Muscle of back (tissue), 11 donors: ENCODE results near the gene DPH1. TPM values are rescaled to one million over a fixed set of nuclear protein-coding genes. Genes with fewer than 3 reads are reported as not detected.
"Not testable (repeated sequence)": the region's sequence is repeated elsewhere in the genome, so short reads cannot be mapped to it uniquely, and the experiment has no call there.

Source experiments
- DNase-seq, 3 donors: peaks; one replicate each; pipeline versions ENCODE4 v3.0.0 to v3.0.0-alpha.2; 2013
- polyA plus RNA-seq, 10 donors: library from polyadenylated mRNA; unstranded; fragments of 120-200 nt; gene quantifications; one replicate each; pipeline ENCODE4 v1.2.1, GENCODE V29; 2013; ENCODE audit not compliant: insufficient read length in 10 of 10

The DPH1 gene
- polyA plus RNA-seq, 10 donors: 22.8 to 38.8 (median 26.5) TPM

DNA sequence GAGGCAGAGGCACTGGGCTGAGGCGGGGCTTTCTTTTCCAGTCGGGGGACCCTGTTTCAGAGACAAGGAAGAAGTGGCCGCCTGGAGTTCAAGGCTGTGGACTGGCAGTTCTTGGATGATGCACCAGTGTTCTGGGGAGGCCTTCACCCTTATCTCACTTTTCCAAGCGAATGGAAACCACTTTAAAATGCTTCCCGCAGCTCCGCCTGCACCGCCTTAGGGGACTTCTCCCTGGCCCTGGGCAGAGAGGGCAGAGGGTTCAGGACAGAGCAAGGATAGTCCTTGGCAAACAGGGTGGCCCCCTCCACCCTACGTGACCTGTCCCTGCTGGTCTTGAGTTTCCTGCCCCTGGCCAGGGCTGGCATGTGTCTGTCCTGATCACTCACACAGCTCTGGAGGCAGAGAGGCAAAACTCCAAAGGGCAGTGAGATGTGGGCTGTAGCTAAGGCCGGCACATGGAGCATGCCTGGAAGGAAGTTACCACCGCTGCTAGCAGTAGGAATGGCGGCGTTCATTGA is 25.5 kb upstream of the DPH1 start:
- DNase-seq: no peak

DNA sequence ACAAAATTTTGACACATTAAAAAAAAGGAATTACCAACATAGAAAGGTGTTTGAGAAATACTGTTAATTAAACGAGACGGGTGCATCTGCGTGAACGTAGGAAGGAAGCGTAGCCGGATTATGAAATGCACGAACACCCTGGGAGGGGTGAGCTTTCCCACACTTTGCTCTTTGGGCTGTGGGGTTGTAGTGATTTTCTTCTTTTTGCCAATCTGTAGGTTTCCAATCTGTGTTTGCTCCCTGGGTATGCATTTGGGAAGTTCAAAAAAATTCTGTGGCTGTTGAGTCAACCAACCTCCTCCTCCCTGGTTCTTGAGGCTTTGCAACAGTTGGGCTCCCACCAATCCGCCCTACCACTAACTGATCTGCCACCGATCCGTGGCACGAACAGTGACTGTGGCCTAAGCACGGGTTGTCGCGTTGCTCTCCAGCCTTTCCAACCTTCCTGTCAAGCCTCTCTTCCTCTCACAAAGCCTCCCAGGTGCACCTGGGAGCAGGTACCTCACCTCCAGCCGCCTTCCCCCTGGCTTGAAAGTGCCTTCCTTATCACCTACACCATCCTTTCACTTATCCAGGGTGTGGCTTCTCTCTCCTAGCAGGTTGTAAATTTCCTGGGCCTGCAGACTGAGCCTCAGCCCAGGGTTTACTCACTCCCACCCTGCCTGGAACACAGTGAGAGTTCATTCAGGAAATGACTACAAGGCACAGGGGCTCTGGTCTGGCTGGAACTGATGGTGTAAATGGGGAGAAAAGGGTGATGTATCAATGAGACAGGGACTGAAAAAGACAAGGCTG is 21.4 kb upstream of the DPH1 start:
- no peak for DNase-seq

DNA sequence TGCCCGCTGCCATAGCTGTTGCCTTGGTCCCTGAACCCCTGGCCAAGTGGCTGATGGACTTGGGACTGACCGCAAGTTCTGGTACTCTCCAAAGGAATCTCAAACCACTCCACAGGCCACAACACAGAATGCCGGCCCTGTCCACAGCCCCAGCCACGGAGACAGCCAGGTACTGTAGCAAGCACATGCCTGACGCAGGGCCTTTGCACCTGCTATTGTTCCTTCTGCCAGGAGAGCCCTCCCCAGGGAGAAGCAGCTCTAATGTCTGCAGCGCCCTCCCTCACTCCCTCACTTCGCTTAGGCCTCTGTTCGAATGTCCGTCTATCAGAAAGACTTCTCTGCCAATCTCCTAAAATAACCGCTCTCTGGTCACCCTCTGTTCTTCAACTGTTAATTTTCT is 20.2 kb upstream of the DPH1 start:
- DNase-seq: no peak

- DNase-seq: peak in 2 of 3 donors; percentile 37 to 63
These were observed 18.3 kb upstream of the DPH1 start for GRCh38 chr17:2011411-2012371.

DNA sequence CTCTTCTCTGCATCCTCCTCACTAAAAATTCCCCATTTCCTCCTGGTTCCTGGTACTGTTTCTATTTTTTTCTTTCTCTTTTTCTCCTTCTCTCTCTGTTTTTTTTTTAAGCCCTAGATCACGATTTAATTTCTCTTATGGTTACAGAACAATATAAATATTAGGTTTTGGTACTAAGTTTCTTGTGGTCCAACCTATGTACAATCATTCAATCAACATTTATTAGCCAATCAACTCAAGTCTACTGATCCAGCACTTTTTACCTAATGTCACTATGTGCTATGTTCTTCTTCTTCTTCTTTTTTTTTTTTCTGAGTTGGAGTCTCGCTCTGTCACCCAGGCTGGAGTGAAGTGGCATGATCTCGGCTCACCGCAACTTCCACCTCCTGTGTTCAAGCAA is 17.5 kb upstream of the DPH1 start:
- no peak for DNase-seq

DNA sequence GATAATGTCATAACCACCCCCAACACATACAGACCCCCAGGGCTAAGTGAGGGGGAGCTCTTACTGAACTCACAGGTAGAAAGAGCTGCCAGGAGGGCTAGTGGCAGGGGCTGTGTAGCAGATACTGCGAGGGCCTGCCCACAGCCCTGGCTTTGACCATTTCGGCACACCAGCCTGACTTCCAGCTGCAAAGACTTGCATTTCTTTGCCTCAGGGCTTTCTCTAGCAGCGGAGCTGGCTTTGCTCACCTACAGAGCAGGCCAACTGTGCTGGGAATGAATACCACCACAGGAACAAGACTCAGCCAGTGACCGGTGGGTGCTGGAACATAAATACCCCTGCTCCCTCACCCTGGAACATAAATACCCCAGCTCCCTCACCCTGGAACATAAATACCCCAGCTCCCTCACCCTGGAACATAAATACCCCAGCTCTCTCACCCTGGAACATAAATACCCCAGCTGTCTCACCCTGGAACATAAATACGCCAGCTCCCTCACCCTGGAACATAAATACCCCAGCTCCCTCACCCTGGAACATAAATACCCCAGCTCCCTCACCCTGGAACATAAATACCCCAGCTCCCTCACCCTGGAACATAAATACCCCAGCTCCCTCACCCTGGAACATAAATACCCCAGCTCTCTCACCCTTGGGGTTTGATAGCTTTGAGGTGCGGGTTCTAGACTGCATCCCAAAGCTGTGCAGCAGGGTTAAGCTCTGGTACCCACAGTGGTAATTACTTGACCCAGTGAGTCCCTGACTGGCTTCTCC is 16.5 kb upstream of the DPH1 start:
- not testable (repeated sequence) for DNase-seq

DNA sequence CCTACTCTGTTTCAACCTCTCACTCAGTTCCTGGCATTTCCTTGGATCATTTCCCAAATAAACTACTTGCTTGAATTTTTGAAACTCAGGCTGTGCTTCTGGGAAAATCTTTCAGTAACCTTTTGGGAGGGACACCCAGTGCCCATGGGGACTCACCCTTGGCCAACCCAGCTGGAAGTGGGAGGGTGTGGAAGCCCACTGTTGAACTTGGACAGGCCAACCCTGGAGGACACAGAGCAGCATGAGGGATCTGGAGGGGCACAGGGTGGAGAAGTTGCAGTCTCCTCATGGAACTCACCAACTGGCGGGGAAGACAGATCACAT is 16.0 kb upstream of the DPH1 start:
- no peak for DNase-seq

- DNase-seq: no peak
These were observed 14.6 kb upstream of the DPH1 start for GRCh38 chr17:2015314-2015713.

- DNase-seq: no peak
These were observed 13.5 kb upstream of the DPH1 start for GRCh38 chr17:2016494-2016893.

DNA sequence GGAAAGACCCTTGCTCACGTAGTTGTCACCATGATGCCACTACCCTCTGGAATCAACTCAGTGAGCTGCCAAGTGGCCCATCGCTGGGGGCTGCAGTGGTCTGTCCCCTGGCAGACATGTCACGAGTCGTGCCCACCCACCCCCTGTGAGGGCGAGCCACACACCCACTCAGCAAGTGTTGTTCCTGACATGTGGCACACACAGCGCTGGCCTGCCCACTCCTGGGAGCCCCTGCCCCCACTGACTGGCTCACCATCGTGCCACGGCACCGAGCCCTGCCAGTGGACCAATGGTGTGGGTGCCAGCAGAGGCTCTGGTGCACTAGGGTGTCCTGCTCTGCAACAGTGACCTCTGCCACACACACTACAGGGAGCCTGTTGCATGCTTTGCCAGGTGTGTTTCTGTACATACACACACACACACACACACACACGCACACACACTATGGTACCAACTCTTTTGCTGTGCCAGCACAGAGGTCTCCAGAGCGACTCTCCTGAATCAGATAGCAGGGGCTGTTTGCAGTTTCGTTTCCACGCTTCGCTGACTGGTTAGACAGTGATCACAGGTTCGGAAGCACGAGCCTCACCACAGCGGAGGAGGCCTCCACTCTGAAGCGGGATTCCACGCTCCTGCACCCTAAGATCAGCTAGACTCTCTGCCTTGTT is 12.5 kb upstream of the DPH1 start:
- DNase-seq: no peak

DNA sequence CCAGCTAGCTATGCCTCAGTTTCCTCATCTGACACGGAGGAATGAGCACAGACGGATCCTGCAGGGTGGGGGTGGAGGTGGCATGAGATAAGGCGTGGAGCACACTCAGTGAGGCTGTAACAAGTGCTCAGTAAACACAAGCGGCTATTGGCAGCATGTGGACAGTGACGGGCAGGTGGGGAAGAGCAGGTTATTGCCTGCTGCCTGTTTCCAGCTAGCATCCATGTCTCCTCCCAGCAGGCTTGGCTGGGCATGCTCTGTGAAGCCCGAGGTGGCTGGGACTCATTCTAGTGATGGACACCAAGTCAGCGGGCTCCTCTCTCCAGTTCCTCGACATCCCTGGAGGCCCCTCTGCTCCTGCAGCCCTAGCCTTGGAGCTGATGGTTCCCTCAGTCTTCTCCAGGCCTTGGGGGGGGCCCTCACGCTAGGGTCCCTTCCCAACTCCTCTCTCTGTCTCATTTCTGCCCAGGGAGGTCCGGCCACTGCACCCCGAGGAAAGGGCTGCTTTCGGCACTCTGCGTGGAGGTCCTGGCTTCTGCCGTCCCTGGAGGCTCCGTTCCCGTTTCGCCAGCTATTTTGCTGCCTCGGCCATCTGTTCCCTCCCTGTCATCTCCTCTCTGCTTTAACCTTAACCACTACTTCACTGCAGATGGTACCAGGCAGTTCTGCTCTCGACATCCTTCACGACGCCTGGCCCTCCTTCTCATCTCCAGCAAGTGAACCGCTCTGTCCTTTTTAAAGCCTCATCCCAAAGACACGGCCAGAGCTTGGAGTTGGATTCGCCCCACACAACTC is 11.0 kb upstream of the DPH1 start:
- DNase-seq: no peak

GRCh38 chr17:2019723-2020122 is 10.2 kb upstream of the DPH1 start:
- DNase-seq: no peak

DNA sequence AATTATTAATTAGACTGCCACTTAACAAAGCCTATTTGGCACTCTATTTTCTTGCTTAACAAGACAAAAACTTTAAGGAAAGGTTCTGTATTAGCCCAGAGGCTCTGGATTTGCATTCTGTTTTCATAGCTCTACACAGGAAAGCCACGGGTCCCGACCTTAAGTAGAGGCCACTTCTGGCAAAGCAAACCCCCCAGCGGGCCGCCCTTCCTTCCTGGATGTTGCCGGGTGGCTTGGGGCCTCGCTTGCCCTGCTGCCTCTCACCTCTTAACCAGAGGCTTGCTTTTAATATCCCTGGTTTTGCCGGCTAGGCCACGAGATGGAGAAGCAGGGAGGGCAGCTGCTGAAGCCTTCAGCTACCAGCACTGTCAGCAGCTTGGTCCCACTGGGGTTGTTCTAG is 9.2 kb upstream of the DPH1 start:
- DNase-seq: no peak

- no peak for DNase-seq
These were observed 7.2 kb upstream of the DPH1 start for GRCh38 chr17:2022647-2023240.

DNA sequence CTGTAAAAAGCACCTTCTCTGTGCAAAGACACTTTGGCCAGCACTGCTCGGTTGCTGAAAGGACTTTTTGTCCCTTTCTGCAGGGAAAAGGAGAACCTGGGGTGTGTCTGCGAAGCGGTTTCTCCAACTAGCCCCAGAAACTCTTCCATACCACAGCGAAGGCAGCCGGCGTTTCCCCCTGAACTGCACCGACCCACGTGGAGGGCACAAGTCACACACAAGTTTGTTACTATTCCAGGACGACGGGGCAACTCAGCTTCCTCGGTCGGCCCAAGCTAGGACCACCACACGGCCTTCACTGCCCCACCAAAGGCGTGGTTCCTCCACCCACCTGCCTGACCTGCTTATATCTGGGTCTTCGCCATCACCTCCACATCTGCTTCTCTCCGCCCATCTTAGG is 6.7 kb upstream of the DPH1 start:
- DNase-seq: no peak

DNA sequence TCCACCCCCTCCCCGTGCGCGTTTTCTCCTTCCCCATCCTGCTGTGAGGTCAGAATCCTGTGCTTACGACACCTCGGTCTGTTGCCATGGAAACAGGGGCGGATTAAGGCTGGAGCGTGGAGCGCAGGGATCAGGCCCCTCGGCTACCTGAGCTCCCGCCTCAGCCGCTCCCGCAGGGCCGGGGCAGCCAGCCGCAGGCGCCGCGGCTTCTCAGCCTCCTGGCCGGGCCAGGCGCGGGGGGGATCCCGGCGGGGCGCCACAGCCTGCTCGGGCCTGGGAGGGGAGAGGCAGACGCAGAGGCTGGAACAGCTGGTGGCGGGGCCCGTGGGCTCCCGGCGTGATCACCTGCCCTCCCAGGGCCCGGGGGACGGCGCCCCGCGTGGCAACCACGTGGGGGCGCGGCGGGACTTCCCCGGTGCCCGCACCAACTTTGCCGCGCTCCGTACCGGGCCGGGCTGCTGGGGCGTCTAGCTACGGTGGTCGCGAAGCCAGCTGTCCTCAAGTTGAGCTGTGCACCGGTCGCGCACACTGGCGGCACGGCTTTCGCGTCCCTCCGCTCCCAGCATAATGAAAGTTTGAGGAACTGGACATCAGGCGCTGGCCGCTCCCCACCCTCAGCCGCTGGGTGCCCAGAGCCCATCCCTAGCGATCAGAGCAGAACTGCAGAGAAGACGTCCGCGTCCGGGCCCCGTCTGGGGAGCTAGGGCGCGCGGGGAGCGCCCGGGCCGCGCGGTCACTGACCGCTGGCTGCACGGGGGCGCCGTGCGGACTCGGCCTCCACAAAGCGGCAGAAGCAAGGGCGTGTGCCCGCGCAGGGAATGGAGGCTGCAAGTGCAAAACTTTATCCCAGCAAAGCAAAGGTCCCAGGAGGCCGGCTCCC is 6.0 kb upstream of the DPH1 start:
- DNase-seq: peak in 2 of 3 donors; percentile 47 to 64

DNA sequence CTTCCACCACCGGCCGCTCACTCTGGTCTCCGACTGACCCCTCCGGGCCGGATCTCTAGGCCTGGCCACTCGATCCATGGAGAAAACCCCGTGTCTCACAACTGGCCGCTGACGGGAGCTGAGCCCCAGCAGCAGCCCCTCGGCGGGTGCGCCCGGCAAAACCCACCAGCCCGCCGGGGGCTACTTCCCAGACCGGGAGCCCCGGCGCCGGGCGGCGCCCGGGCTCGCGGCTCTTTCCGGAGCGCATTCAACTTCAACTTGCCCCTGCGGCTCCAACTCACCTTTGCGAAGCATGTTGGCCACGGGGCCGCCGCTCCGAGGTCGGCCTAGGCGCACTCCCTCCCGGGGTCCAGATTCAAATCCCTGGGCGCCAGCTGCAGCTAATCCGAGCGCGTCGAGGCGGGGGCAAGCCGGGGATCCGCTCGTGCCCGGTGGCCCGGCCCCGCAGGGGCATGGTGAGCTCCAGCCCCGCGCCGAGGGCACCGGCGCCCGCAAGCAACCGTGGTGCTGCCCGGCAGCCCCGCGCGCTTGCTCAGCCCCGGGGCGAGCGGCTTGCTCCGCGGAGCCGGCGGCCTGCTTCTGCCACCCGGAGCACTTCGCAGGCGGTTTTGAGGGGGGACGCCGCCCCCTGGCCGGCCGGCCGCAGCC is 5.3 kb upstream of the DPH1 start:
- peak in 1 of 3 donors; percentile 53 for DNase-seq

- peak in 2 of 3 donors; percentile 57 to 72 for DNase-seq
These were observed 4.7 kb upstream of the DPH1 start, which contains the start of gene RTN4RL1 for GRCh38 chr17:2025220-2025621. TSS of gene RTN4RL1 (minus strand) at chr17:2025334. CDS start at chr17:2024865, 469 bp downstream.
